Spinal cord (tissue), 10 donors: ENCODE data around the gene DTX3. TPM values are rescaled to one million over a fixed set of nuclear protein-coding genes. Genes with fewer than 3 reads are reported as not detected.

Source experiments
- DNase-seq, 6 donors: peaks; one replicate each; pipeline versions ENCODE4 v3.0.0 to v3.0.0-alpha.2; 2013 to 2015; ENCODE audit warnings: low spot score in 6 of 6, low read depth in 4 of 6
- H3K27ac ChIP-seq: one replicate; pipeline ENCODE4 v1.5.1; 2013; ENCODE audit warnings: low read depth, low read length, control low read depth
- H3K27me3 ChIP-seq: one replicate; pipeline ENCODE4 v1.6.1; 2013; ENCODE audit warnings: low read length; ENCODE audit not compliant: control insufficient read depth, insufficient read depth
- H3K36me3 ChIP-seq: one replicate; pipeline ENCODE4 v1.6.1; 2013; ENCODE audit warnings: low read length; ENCODE audit not compliant: control insufficient read depth, insufficient read depth
- H3K4me1 ChIP-seq: one replicate; pipeline ENCODE4 v1.6.1; 2013; ENCODE audit warnings: low read length; ENCODE audit not compliant: control insufficient read depth, insufficient read depth
- H3K4me3 ChIP-seq: one replicate; pipeline ENCODE4 v1.5.1; 2013; ENCODE audit warnings: low read depth, low read length, control low read depth
- H3K9me3 ChIP-seq: one replicate; pipeline ENCODE4 v1.6.1; 2013; ENCODE audit warnings: low read length; ENCODE audit not compliant: control insufficient read depth, insufficient read depth
- WGBS: methylation state at CpG from one replicate; pipeline ENCODE4 v1.1.5; 2013; ENCODE audit warnings: missing lambda C conversion rate; ENCODE audit not compliant: insufficient coverage; 5-methylcytosine and 5-hydroxymethylcytosine counted together
- polyA plus RNA-seq, 2 donors: library from polyadenylated mRNA; unstranded; fragments of 120-200 nt; gene quantifications; one replicate each; pipeline ENCODE4 v1.2.1, GENCODE V29; 2013; ENCODE audit not compliant: insufficient read length in 2 of 2
- total RNA-seq, 2 donors: library from RNA; depleted of rRNA in 1 of 2; stranded (reverse); fragments of 120-200 nt in 1 of 2; fragments of >200 nt in 1 of 2; gene quantifications; one replicate each; pipeline versions ENCODE4 v1.2.3 to v1.2.4, GENCODE V29; 2013 to 2014
- donor health status: healthy.

DTX3 gene
- total and polyA plus RNA-seq, 4 donors, result 36.2 to 162 (median 105) TPM

DNA sequence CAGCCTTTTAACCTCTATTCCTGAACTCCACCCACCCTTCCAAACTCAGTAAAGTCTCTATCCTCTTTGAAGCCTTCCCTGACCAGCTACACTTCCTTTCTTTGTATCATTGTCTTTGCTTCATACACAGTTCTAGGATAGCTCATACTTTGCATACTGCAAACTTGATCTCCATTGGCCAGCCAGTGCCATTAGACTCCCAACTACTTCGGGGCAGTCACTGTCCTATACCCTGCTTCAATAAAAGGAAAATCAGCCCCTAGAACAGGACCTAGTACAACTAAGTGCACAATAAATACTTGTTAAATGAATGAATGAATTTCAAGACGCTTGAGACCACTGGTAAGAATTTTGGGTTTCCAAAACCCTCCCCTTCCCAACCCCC lies 14.2 kb upstream of the DTX3 start:
- Histone ChIP-seq H3K27ac (peak overlapping the region; percentile 22), H3K27me3 (no peaks in the 10 kb centered on the region), H3K4me3 (peak overlapping the region; percentile 87), H3K9me3 (no peaks in the 10 kb centered on the region), H3K4me1 (peaks cover 15% of the 10 kb centered on the region), H3K36me3 (peaks cover 13% of the 10 kb centered on the region)
- DNase-seq, result no peak
- WGBS, result no CpG with 5 or more reads among the region's 2 CpGs

DNA sequence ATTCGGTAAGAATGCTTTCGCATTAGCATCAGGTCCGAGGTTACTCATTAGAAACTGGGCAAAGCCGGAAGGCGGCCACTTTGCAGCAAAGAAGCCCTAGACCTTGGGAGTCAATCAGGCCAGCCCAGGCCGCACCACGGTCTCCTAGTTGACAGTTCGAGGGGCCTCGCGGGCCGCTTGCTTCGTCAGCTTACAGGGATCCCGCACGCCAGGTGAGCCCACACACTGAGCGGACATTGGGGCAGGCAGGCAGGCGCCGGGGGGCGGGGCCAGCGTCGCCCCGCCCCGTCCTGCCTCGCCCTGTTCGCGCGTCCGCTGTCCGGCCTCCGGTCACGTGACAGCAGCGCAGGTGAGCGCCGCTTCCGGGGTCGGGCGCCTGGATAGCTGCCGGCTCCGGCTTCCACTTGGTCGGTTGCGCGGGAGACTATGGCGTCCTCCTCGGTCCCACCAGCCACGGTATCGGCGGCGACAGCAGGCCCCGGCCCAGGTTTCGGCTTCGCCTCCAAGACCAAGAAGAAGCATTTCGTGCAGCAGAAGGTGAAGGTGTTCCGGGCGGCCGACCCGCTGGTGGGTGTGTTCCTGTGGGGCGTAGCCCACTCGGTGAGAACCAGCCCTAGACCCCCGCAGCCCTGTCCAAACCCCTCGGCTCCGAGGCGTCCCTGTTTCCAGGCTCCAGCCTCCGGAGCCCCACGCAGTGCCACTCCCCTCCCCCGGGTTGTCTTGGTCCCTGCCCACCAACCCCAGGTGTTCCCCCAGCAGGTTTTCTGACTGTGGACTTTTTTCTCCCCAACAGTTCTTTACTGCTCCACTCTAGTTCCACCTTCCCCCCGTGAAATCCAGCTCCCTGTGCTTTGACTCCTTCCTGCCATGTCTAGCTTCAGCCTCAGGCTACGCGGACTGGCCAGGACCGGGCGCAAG lies 13.5 kb upstream of the DTX3 start, which contains the start of gene PIP4K2C:
TSS of gene PIP4K2C (plus strand) at position 329 of the 918 bp plus-strand sequence. CDS start at position 427, 98 bp downstream.
- H3K27me3 ChIP-seq, result no peaks in the 10 kb centered on the region
- WGBS, result under 1% methylated on average over 65 of the region's 69 CpGs
- H3K4me1 ChIP-seq, result peaks cover 15% of the 10 kb centered on the region
- DNase-seq, result peak in 3 of 6 donors; percentile 56 to 92 (median 84)
- peaks cover 17% of the 10 kb centered on the region for H3K36me3 ChIP-seq
- H3K4me3 ChIP-seq, result peak within 1 kb of the TSS; percentile 87
- no peaks in the 10 kb centered on the region for H3K9me3 ChIP-seq
- H3K27ac ChIP-seq, result peak within 1 kb of the TSS; percentile 22

DNA sequence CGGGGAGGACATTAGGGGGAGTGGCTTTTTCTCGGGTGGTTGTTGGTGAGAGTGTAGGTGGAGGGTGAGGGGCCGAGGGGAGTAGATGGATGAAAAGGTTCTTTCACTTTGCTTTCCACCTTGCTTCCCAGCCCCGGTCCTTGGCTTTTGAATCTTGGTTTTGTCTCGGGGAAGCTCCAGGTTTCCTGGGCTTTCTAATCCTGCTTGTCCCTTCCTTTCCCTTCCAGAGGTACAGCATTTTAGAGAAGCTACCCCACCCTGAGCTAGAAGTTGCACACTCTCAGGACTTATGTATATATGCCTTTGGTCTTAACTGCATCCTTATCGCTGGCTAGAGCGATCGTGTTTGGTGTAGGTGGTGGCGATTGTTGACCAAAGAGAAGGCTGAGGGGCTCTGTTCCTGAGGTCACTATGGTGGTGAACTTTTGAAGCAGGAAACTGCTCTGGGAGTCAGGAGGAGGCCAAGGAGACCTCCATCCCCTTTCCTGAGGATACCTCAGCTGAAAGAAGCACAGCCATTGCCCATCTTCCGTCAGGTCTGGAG lies 12.8 kb upstream of the DTX3 start:
- 56% methylated on average over 7 of the region's 10 CpGs for WGBS
- Histone ChIP-seq H3K27me3 (no peaks in the 10 kb centered on the region), H3K27ac (no peak overlapping the region), H3K4me1 (peaks cover 15% of the 10 kb centered on the region), H3K4me3 (peak overlapping the region; percentile 87), H3K36me3 (peaks cover 14% of the 10 kb centered on the region), H3K9me3 (no peaks in the 10 kb centered on the region)
- DNase-seq, result no peak

DNA sequence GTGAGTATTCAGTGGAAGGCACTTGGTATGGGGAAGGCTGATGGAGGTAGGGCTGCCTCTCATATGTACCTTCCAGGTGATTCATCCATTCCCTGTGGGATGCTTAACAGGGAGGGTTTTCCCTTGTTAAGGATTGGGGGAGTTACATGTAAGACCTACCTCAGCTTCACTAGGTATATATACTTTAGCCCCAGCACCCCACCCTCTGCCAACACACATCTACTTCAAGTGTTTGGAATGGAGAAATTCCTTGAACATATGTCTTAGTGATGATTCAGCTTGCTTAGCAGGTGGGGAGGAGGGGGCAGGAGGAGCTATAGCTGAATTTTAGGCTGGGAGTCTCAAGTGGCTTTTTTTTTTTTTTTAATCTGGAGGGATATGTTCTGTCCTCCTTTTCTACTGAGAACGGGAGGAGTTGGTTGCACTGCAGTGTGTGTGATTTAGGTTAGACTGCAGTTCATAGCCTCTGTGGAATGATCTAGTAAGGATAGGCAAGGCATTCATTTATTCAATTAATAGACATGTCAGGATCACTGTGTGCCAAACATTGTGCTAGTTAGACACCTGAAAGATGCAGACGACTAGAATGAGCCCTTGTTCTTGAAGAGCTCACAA lies 12.0 kb upstream of the DTX3 start:
- 71% methylated on average over 1 of the region's 2 CpGs for WGBS
- no peak for DNase-seq

DNA sequence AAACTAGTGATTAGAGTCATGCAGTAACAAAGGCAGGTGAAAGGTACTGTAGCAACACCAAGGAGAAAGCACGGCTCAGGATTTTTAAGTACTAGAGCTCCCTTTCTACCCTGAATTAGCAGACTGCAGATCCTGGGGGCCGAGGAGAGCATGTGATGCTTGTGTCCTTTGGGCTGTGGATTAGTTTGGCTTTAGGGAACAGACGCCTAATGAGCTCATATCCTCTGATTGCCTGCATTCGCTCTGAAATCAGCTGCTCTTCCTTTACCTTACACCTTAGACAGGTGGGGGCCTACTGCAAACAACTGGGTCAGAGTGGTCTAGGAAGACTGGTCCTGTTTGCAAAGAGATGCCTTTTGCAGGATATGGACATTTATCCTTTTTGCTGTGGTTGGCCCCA lies 11.4 kb upstream of the DTX3 start:
- H3K9me3 ChIP-seq, result no peaks in the 10 kb centered on the region
- H3K4me3 ChIP-seq, result no peak overlapping the region
- no CpG with 5 or more reads among the region's 4 CpGs for WGBS
- H3K27me3 ChIP-seq, result no peaks in the 10 kb centered on the region
- no peak overlapping the region for H3K27ac ChIP-seq
- no peak for DNase-seq
- peaks cover 14% of the 10 kb centered on the region for H3K36me3 ChIP-seq
- peaks cover 15% of the 10 kb centered on the region for H3K4me1 ChIP-seq

More for the DNA sequence above, 12.0 kb upstream of the DTX3 start:
- H3K27ac ChIP-seq, result no peak overlapping the region
- no peak overlapping the region for H3K4me3 ChIP-seq
- H3K27me3 ChIP-seq, result no peaks in the 10 kb centered on the region
- H3K36me3 ChIP-seq, result peaks cover 14% of the 10 kb centered on the region
- no peaks in the 10 kb centered on the region for H3K9me3 ChIP-seq
- H3K4me1 ChIP-seq, result peaks cover 15% of the 10 kb centered on the region

DNA sequence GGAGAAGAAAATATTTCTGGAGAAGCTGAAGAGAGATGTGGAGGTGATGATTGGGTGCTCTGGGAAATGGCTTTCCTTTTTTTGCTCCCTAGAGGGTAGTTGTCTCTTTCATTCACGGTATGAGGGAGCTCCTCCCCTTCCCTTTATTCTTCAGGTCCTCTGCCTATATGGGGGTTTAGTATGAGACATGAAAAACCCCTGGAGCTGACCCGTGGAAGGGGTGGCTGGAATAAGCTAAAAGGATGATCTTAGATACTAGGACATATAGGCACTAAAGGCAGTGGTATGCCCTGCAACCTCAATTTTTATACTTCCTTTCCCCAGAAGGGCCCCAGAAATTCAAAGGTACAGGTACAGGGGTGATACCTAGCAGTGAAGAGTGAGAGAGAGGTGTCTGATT lies 4.2 kb upstream of the DTX3 start:
- WGBS, result no CpG with 5 or more reads among the region's 2 CpGs
- no peak for DNase-seq
- Histone ChIP-seq H3K9me3 (no peaks in the 10 kb centered on the region), H3K4me3 (no peak overlapping the region), H3K36me3 (peaks cover 24% of the 10 kb centered on the region), H3K27ac (no peak overlapping the region), H3K4me1 (peaks cover 16% of the 10 kb centered on the region), H3K27me3 (no peaks in the 10 kb centered on the region)

DNA sequence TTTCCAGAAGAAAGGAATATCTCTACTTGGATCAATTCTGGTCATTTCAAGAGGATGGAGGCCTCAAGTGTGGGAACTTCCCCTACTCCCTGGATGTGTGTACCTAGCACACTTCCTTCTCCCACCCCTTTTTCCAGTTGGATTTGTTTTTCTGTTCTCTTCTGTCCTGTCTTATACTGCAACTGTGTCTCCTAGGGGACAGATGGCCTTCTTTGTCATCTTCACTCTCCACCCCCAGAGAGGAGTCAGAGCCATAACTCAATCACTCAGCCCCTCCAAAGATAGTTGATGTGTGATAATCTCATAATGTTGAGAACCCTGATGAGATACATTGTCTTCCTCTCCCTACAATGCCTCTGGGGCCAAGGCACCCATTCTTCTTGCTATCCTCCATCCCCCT lies 2.1 kb upstream of the DTX3 start:
- DNase-seq, result no peak
- no peak overlapping the region for H3K4me3 ChIP-seq
- peaks cover 30% of the 10 kb centered on the region for H3K36me3 ChIP-seq
- peaks cover 20% of the 10 kb centered on the region for H3K4me1 ChIP-seq
- H3K27me3 ChIP-seq, result no peaks in the 10 kb centered on the region
- H3K9me3 ChIP-seq, result no peaks in the 10 kb centered on the region
- no peak overlapping the region for H3K27ac ChIP-seq

DNA sequence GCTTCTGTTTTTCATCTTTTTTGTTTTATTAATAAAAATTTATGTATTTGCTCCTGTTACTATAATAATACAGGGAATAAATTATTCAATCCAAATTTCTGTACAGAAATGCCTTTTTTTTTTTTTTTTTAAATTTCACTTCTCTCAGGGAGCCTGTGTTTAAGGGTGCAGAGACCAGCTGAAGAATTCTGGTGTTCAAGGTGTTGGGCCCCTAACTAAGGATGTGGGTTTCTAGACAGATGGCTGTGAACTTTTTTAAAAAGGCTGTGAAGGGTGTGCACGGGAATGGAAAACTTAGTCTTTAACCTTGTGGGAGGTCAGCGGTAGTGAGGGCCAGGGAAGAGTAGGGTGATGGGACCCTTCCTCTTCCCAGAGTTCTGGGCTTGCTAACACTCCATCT lies 1.3 kb upstream of the DTX3 start:
- Histone ChIP-seq H3K4me3 (no peak overlapping the region), H3K4me1 (peaks cover 20% of the 10 kb centered on the region), H3K27me3 (no peaks in the 10 kb centered on the region), H3K9me3 (no peaks in the 10 kb centered on the region), H3K27ac (peak overlapping the region; percentile 95), H3K36me3 (peaks cover 38% of the 10 kb centered on the region)
- no CpG with 5 or more reads among the region's 2 CpGs for WGBS
- no peak for DNase-seq

DNA sequence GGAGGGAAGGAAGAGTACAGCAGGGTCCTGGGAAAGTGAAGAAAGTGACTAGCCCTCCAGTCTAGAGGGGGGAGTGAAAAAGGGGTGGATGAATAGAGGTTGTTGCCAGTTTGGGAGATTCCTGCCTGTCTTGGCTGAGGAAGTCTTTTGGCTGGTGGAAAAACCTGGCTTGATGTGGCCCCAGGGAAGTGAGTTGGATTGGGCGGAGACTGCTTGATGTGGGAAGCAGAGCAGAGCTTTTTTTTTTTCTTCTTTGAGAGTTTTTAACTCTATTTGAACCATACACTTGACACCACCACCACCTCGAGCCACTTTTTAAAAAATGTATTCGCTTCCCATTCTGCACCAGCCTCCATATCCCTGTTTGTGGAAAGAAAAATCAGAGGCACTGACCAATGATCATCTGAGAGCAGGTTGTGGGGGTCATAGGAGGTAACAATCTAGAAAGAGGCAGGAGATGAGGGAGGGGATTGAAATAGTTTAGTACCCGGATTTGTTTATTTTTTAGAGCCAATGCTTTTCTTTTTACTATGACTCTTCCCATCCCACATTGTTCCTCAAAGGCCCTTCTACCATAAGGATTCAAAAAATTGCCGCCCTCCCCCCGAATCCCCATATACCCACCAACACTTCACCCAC lies 690 bp upstream of the DTX3 start:
- Histone ChIP-seq H3K36me3 (peaks cover 43% of the 10 kb centered on the region), H3K9me3 (no peaks in the 10 kb centered on the region), H3K27ac (peak overlapping the region; percentile 95), H3K4me3 (peak overlapping the region; percentile 86), H3K27me3 (no peaks in the 10 kb centered on the region), H3K4me1 (peaks cover 20% of the 10 kb centered on the region)
- 10% methylated on average over 2 of the region's 6 CpGs for WGBS
- DNase-seq, result peak in 3 of 6 donors; percentile 67 to 86 (median 83)
